ENCODE measurements around the gene TRPM5. TPM values are rescaled to one million over a fixed set of nuclear protein-coding genes. Genes with fewer than 3 reads are reported as not detected.

TRPM5 gene
- total RNA-seq, 1 donor from 2014 or later: not detected

GRCh38 chr11:2471048-2471803 lies 26.9 kb upstream of the TRPM5 start:
- intact Hi-C loops (cut with micrococcal nuclease): no loop called here

- intact Hi-C loops (cut with micrococcal nuclease): no loop called here
Measured at GRCh38 chr11:2470495-2470894, 26.2 kb upstream of the TRPM5 start.

GRCh38 chr11:2468363-2469235 lies 24.3 kb upstream of the TRPM5 start:
- intact Hi-C loops (cut with micrococcal nuclease): no loop called here

GRCh38 chr11:2467695-2468055 lies 23.4 kb upstream of the TRPM5 start:
- intact Hi-C loops (cut with micrococcal nuclease): loop anchor here (1.0 kb wide), 1 partner anchor 14 kb away; no protein-coding TSS in a partner anchor

- intact Hi-C loops (cut with micrococcal nuclease): loop anchor here (1.0 kb wide), 1 partner anchor 14 kb away; no protein-coding TSS in a partner anchor
Measured at GRCh38 chr11:2466869-2467694, 22.8 kb upstream of the TRPM5 start.

GRCh38 chr11:2466069-2466801 lies 21.9 kb upstream of the TRPM5 start:
- intact Hi-C loops (cut with micrococcal nuclease): no loop called here

GRCh38 chr11:2465202-2466068 lies 21.1 kb upstream of the TRPM5 start:
- intact Hi-C loops (cut with micrococcal nuclease): no loop called here

GRCh38 chr11:2464451-2465165 lies 20.3 kb upstream of the TRPM5 start:
- intact Hi-C loops (cut with micrococcal nuclease): no loop called here

GRCh38 chr11:2463766-2464277 lies 19.5 kb upstream of the TRPM5 start:
- intact Hi-C loops (cut with micrococcal nuclease): loop anchor here (2.0 kb wide), 1 partner anchor 17 kb away; no protein-coding TSS in a partner anchor

GRCh38 chr11:2462986-2463765 lies 18.9 kb upstream of the TRPM5 start:
- intact Hi-C loops (cut with micrococcal nuclease): loop anchor here (2.0 kb wide), 1 partner anchor 16 kb away; no protein-coding TSS in a partner anchor

- intact Hi-C loops (cut with micrococcal nuclease): loop anchor here (2.0 kb wide), 1 partner anchor 16 kb away; no protein-coding TSS in a partner anchor
Measured at GRCh38 chr11:2462543-2462985, 18.2 kb upstream of the TRPM5 start.

- intact Hi-C loops (cut with micrococcal nuclease): loop anchor here (2.0 kb wide), 1 partner anchor 15 kb away; no protein-coding TSS in a partner anchor
Measured at GRCh38 chr11:2461956-2462542, 17.7 kb upstream of the TRPM5 start.

- intact Hi-C loops (cut with micrococcal nuclease): no loop called here
Measured at GRCh38 chr11:2461253-2461955, 17.1 kb upstream of the TRPM5 start.

- intact Hi-C loops (cut with micrococcal nuclease): no loop called here
Measured at GRCh38 chr11:2460540-2461252, 16.4 kb upstream of the TRPM5 start.

- intact Hi-C loops (cut with micrococcal nuclease): no loop called here
Measured at GRCh38 chr11:2459796-2460531, 15.7 kb upstream of the TRPM5 start.
